ENCODE measurements around the gene RAB3B. TPM values are rescaled to one million over a fixed set of nuclear protein-coding genes. Genes with fewer than 3 reads are reported as not detected.

RAB3B gene
- total RNA-seq, 1 experiment from 2014 or later = 0.31 TPM

GRCh38 chr1:51937112-51937511 lies 53.4 kb downstream of the RAB3B start:
- H3K9me3 Mint-ChIP-seq (ENCODE audit: low read depth, unreplicated experiment) = peaks cover 8% of the 10 kb centered on the region
- H3K4me3 Mint-ChIP-seq (ENCODE audit: low read depth, unreplicated experiment) = no peak overlapping the region
- H3K27me3 Mint-ChIP-seq (ENCODE audit: unreplicated experiment) = peaks cover 62% of the 10 kb centered on the region
- no TSS peak for BruUV-seq (replicated peaks)
- no peaks in the 10 kb centered on the region for H3K4me1 Mint-ChIP-seq (ENCODE audit: low read depth, unreplicated experiment)
- CTCF ChIA-PET = no interaction called here
- no peaks in the 10 kb centered on the region for H3K36me3 Mint-ChIP-seq (ENCODE audit: insufficient read depth, unreplicated experiment)
- TF ChIP-seq CTCF (IDR thresholded peaks at IDR 0.05; ENCODE audit: unreplicated experiment) = no peak
- H3K27ac Mint-ChIP-seq (ENCODE audit: unreplicated experiment) = no peak overlapping the region
- DNase-seq = no peak
- intact Hi-C loops (cut with micrococcal nuclease; ENCODE audit: unreplicated experiment) = no loop called here

GRCh38 chr1:51936531-51936930 lies 54.0 kb downstream of the RAB3B start:
- Mint-ChIP-seq H3K9me3 (ENCODE audit: low read depth, unreplicated experiment) (peaks cover 6% of the 10 kb centered on the region), H3K27ac (ENCODE audit: unreplicated experiment) (no peak overlapping the region)
- BruUV-seq (replicated peaks) = no TSS peak

GRCh38 chr1:51933344-51933743 lies 57.2 kb downstream of the RAB3B start:
- no peak for DNase-seq
- BruUV-seq (replicated peaks) = no TSS peak
- H3K27ac Mint-ChIP-seq (ENCODE audit: unreplicated experiment) = no peak overlapping the region
- no peaks in the 10 kb centered on the region for H3K9me3 Mint-ChIP-seq (ENCODE audit: low read depth, unreplicated experiment)
- no peaks in the 10 kb centered on the region for H3K4me1 Mint-ChIP-seq (ENCODE audit: low read depth, unreplicated experiment)
- no peak for TF ChIP-seq CTCF (IDR thresholded peaks at IDR 0.05; ENCODE audit: unreplicated experiment)
- CTCF ChIA-PET = no interaction called here
- H3K4me3 Mint-ChIP-seq (ENCODE audit: low read depth, unreplicated experiment) = no peak overlapping the region
- no peaks in the 10 kb centered on the region for H3K36me3 Mint-ChIP-seq (ENCODE audit: insufficient read depth, unreplicated experiment)
- intact Hi-C loops (cut with micrococcal nuclease; ENCODE audit: unreplicated experiment) = no loop called here
- peaks cover 56% of the 10 kb centered on the region for H3K27me3 Mint-ChIP-seq (ENCODE audit: unreplicated experiment)

More at GRCh38 chr1:51936531-51936930, 54.0 kb downstream of the RAB3B start:
- intact Hi-C loops (cut with micrococcal nuclease; ENCODE audit: unreplicated experiment) = no loop called here
- Mint-ChIP-seq H3K4me1 (ENCODE audit: low read depth, unreplicated experiment) (no peaks in the 10 kb centered on the region), H3K27me3 (ENCODE audit: unreplicated experiment) (peaks cover 57% of the 10 kb centered on the region), H3K4me3 (ENCODE audit: low read depth, unreplicated experiment) (no peak overlapping the region), H3K36me3 (ENCODE audit: insufficient read depth, unreplicated experiment) (no peaks in the 10 kb centered on the region)
- CTCF ChIA-PET = no interaction called here
- DNase-seq = no peak
- TF ChIP-seq CTCF (IDR thresholded peaks at IDR 0.05; ENCODE audit: unreplicated experiment) = no peak

GRCh38 chr1:51930329-51930728 lies 60.2 kb downstream of the RAB3B start:
- H3K27me3 Mint-ChIP-seq (ENCODE audit: unreplicated experiment) = peaks cover 45% of the 10 kb centered on the region
- no peak overlapping the region for H3K27ac Mint-ChIP-seq (ENCODE audit: unreplicated experiment)
- H3K4me3 Mint-ChIP-seq (ENCODE audit: low read depth, unreplicated experiment) = no peak overlapping the region
- no peaks in the 10 kb centered on the region for H3K9me3 Mint-ChIP-seq (ENCODE audit: low read depth, unreplicated experiment)
- DNase-seq = no peak
- intact Hi-C loops (cut with micrococcal nuclease; ENCODE audit: unreplicated experiment) = no loop called here
- H3K36me3 Mint-ChIP-seq (ENCODE audit: insufficient read depth, unreplicated experiment) = no peaks in the 10 kb centered on the region
- no TSS peak for BruUV-seq (replicated peaks)
- TF ChIP-seq CTCF (IDR thresholded peaks at IDR 0.05; ENCODE audit: unreplicated experiment) = no peak
- CTCF ChIA-PET = interaction anchor here (0.7 kb wide), 1 partner anchor 47 kb away, joined by 3 read pairs; no protein-coding TSS in a partner anchor
- no peaks in the 10 kb centered on the region for H3K4me1 Mint-ChIP-seq (ENCODE audit: low read depth, unreplicated experiment)

All from Calu3 (cell line).